ENCODE measurements around the gene PTPN3. TPM values are rescaled to one million over a fixed set of nuclear protein-coding genes. Genes with fewer than 3 reads are reported as not detected.

The PTPN3 gene
- total and polyA plus RNA-seq, 2 donors (not counting 1 experiment from before 2014, with no cell fraction given) = not detected

- H3K4me3 ChIP-seq (ENCODE audit: control extremely low read depth in 1 of 5, extremely low read depth in 1 of 5, insufficient read depth in 1 of 5, low read depth in 2 of 5, low read length in 4 of 5) = no peak overlapping the region
- WGBS (ENCODE audit: insufficient coverage) = 40% methylated on average over 1 of the region's 4 CpGs
- H3K27ac ChIP-seq (ENCODE audit: low read length in 2 of 2) = no peak overlapping the region
- peaks cover 0 to 21% of the 10 kb centered on the region in 2 donors for H3K4me1 ChIP-seq (ENCODE audit: control insufficient read depth in 2 of 2, insufficient read depth in 2 of 2, low read length in 2 of 2)
- no peak for TF ChIP-seq EZH2 (IDR thresholded peaks at IDR 0.05; ENCODE audit: borderline replicate concordance, insufficient read depth, low read depth, low read length, poor library complexity, severe bottlenecking)
- TF ChIP-seq, protein P1, sequence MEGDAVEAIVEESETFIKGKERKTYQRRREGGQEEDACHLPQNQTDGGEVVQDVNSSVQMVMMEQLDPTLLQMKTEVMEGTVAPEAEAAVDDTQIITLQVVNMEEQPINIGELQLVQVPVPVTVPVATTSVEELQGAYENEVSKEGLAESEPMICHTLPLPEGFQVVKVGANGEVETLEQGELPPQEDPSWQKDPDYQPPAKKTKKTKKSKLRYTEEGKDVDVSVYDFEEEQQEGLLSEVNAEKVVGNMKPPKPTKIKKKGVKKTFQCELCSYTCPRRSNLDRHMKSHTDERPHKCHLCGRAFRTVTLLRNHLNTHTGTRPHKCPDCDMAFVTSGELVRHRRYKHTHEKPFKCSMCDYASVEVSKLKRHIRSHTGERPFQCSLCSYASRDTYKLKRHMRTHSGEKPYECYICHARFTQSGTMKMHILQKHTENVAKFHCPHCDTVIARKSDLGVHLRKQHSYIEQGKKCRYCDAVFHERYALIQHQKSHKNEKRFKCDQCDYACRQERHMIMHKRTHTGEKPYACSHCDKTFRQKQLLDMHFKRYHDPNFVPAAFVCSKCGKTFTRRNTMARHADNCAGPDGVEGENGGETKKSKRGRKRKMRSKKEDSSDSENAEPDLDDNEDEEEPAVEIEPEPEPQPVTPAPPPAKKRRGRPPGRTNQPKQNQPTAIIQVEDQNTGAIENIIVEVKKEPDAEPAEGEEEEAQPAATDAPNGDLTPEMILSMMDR (IDR thresholded peaks at IDR 0.05) = no peak
- no peak overlapping the region for H3K9ac ChIP-seq (ENCODE audit: low read length)
- POLR2A ChIA-PET = no interaction called here
- Mint-ChIP-seq H3K27ac (no peak overlapping the region), H3K4me1 (peaks cover 32% of the 10 kb centered on the region), H3K9me3 (ENCODE audit: insufficient read depth) (no peaks in the 10 kb centered on the region), H3K4me3 (peak overlapping the region; percentile 15), H3K27me3 (peaks cover 11% of the 10 kb centered on the region)
- CTCF ChIA-PET = interaction anchor here (0.8 to 3.2 kb wide), 3 partner anchors 9 to 68 kb away, joined by 3 to 12 read pairs (median 11); no protein-coding TSS in a partner anchor
- H3K79me2 ChIP-seq (ENCODE audit: control insufficient read depth, insufficient read depth, low read length) = no peaks in the 10 kb centered on the region
- DNase-seq (peak; percentile 25), ATAC-seq (ENCODE audit: low read depth) (no peak)
- H3K4me2 ChIP-seq (replicated peaks; ENCODE audit: low read depth, low read length, poor library complexity, severe bottlenecking) = no peak overlapping the region
- no peaks in the 10 kb centered on the region for H4K20me1 ChIP-seq (ENCODE audit: control insufficient read depth, insufficient read depth, low read length, poor library complexity, severe bottlenecking)
- intact Hi-C loops (cut with micrococcal nuclease) = loop anchor here (1.0 to 5.0 kb wide), 3 partner anchors 38 to 90 kb away; no protein-coding TSS in a partner anchor
- H3K36me3 ChIP-seq (replicated peaks in 1 of 2; ENCODE audit: control extremely low read depth in 1 of 2, control insufficient read depth in 1 of 2, extremely low read depth in 1 of 2, insufficient read depth in 2 of 2, low read length in 1 of 2) = no peaks in the 10 kb centered on the region
- no peak overlapping the region for H2AFZ ChIP-seq (ENCODE audit: insufficient read depth, low read depth, low read length, poor library complexity, severe bottlenecking)
- H3K9me3 ChIP-seq (ENCODE audit: control extremely low read depth in 1 of 3, control insufficient read depth in 2 of 3, insufficient read depth in 1 of 3, low read length in 2 of 3) = no peaks in the 10 kb centered on the region
- H3K27me3 ChIP-seq (replicated peaks in 1 of 4; ENCODE audit: control extremely low read depth in 1 of 4, control insufficient read depth in 3 of 4, insufficient read depth in 4 of 4, low read length in 3 of 4) = peaks cover 0 to 9% (median 0%) of the 10 kb centered on the region in 4 experiments
These were observed 96.2 kb downstream of the PTPN3 start for GRCh38 chr9:109401990-109402318.

DNA sequence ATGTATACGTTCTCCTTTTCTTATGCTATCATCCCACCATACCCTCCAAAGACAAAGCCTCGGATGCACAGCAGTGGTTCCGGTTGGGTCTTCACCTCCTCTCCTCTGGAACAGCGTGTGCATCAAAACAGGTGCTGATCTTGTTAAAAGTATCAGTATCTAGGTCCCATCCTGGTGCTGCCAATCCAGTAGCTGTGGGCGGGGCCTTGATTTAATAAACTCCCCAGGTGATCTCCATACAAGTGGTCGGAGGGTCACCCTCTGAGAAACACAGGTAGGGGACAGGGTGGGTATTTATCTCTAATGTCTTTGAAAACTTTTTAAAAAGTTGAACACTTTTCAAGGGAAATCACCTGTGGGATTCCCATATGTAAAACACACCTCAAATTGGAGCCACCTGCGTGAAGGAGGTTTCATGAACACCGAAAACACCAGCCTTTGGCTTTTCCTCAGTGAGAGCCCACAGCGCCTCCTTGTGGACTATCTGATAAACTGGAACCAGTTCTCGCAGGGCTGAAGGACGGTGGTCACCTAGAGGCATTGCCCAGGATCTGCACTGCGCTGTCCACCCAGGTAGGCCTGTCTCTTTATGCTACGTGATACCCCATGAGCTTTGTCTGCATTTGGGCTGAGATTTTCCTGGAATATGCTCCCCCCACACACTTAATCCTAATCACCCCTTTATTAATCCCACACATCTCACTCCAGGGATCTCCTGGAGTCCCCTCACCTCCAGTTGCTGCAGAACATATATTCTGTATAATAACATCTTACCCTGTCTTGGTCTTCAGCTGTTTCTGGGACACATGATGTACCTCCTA, 96.7 kb downstream of the PTPN3 start:
- Histone ChIP-seq H3K4me1 (ENCODE audit: control insufficient read depth in 2 of 2, insufficient read depth in 2 of 2, low read length in 2 of 2) (peaks cover 0 to 21% of the 10 kb centered on the region in 2 donors), H3K79me2 (ENCODE audit: control insufficient read depth, insufficient read depth, low read length) (no peaks in the 10 kb centered on the region), H2AFZ (ENCODE audit: insufficient read depth, low read depth, low read length, poor library complexity, severe bottlenecking) (no peak overlapping the region), H3K27ac (ENCODE audit: low read length in 2 of 2) (no peak overlapping the region), H3K9ac (ENCODE audit: low read length) (no peak overlapping the region), H3K4me3 (ENCODE audit: control extremely low read depth in 1 of 5, extremely low read depth in 1 of 5, insufficient read depth in 1 of 5, low read depth in 2 of 5, low read length in 4 of 5) (no peak overlapping the region), H3K36me3 (replicated peaks in 1 of 2; ENCODE audit: control extremely low read depth in 1 of 2, control insufficient read depth in 1 of 2, extremely low read depth in 1 of 2, insufficient read depth in 2 of 2, low read length in 1 of 2) (no peaks in the 10 kb centered on the region), H4K20me1 (ENCODE audit: control insufficient read depth, insufficient read depth, low read length, poor library complexity, severe bottlenecking) (no peaks in the 10 kb centered on the region), H3K27me3 (replicated peaks in 1 of 4; ENCODE audit: control extremely low read depth in 1 of 4, control insufficient read depth in 3 of 4, insufficient read depth in 4 of 4, low read length in 3 of 4) (peaks cover 0 to 9% (median 0%) of the 10 kb centered on the region in 4 experiments), H3K9me3 (ENCODE audit: control extremely low read depth in 1 of 3, control insufficient read depth in 2 of 3, insufficient read depth in 1 of 3, low read length in 2 of 3) (no peaks in the 10 kb centered on the region), H3K4me2 (replicated peaks; ENCODE audit: low read depth, low read length, poor library complexity, severe bottlenecking) (peak overlapping the region; percentile 0)
- TF ChIP-seq, protein P1 (IDR thresholded peaks at IDR 0.05) = peak; percentile 62
- no peak for TF ChIP-seq EZH2 (IDR thresholded peaks at IDR 0.05; ENCODE audit: borderline replicate concordance, insufficient read depth, low read depth, low read length, poor library complexity, severe bottlenecking)
- H3K4me3 Mint-ChIP-seq = peak overlapping the region; percentile 35
- CTCF ChIA-PET = interaction anchor here (0.8 to 3.2 kb wide), 3 partner anchors 9 to 68 kb away, joined by 3 to 12 read pairs (median 11); no protein-coding TSS in a partner anchor
- DNase-seq (peak; percentile 59), ATAC-seq (ENCODE audit: low read depth) (peak; percentile 53)
- no peaks in the 10 kb centered on the region for H3K9me3 Mint-ChIP-seq (ENCODE audit: insufficient read depth)
- H3K27ac Mint-ChIP-seq = no peak overlapping the region
- H3K4me1 Mint-ChIP-seq = peaks cover 32% of the 10 kb centered on the region
- intact Hi-C loops (cut with micrococcal nuclease) = loop anchor here (1.0 to 5.0 kb wide), 3 partner anchors 39 to 89 kb away; no protein-coding TSS in a partner anchor
- POLR2A ChIA-PET = no interaction called here
- peaks cover 15% of the 10 kb centered on the region for H3K27me3 Mint-ChIP-seq
- 36% methylated on average over 9 of the region's 13 CpGs for WGBS (ENCODE audit: insufficient coverage)

Measured in B cell (primary cell).